Heart right ventricle (tissue), 16 donors: ENCODE results near the gene CMBL. TPM values are rescaled to one million over a fixed set of nuclear protein-coding genes. Genes with fewer than 3 reads are reported as not detected.

Experiments
- ATAC-seq, 8 donors: fragments of 200-7000 bp; cut with Tn5 transposase; one replicate each; pipeline ENCODE4 v1.9.1; 2020; ENCODE audit warnings: mild to moderate bottlenecking in 8 of 8, moderate library complexity in 8 of 8, moderate number of reproducible peaks in 1 of 8
- DNase-seq, 2 donors: peaks; one replicate each; pipeline ENCODE4 v3.0.0-alpha.2; 2020
- H3K27ac ChIP-seq, 10 donors: fragments of 200-600 bp; sonication (generic) in 2 of 10; one replicate each; pipeline versions ENCODE4 v1.5.0 to v1.8.0; 2020 to 2022; ENCODE audit warnings: mild to moderate bottlenecking in 3 of 10
- H3K27me3 ChIP-seq, 7 donors: fragments of 200-600 bp; one replicate each; pipeline ENCODE4 v1.8.0; 2021 to 2022; ENCODE audit warnings: mild to moderate bottlenecking in 2 of 7
- H3K36me3 ChIP-seq, 9 donors: fragments of 200-600 bp; sonication (generic) in 1 of 9; one replicate each; pipeline versions ENCODE4 v1.5.0 to v1.8.0; 2020 to 2022; ENCODE audit warnings: mild to moderate bottlenecking in 2 of 9
- H3K4me1 ChIP-seq, 9 donors: fragments of 200-600 bp; sonication (generic) in 1 of 9; one replicate each; pipeline versions ENCODE4 v1.5.0 to v1.8.0; 2020 to 2022; ENCODE audit warnings: mild to moderate bottlenecking in 4 of 9
- H3K4me3 ChIP-seq, 10 donors: fragments of 200-600 bp; sonication (generic) in 2 of 10; one replicate each; pipeline versions ENCODE4 v1.5.0 to v1.8.0; 2020 to 2022; ENCODE audit warnings: mild to moderate bottlenecking in 7 of 10, moderate library complexity in 2 of 10
- H3K9me3 ChIP-seq, 11 donors: fragments of 200-600 bp in 10 of 11; sonication (generic) in 2 of 11; one replicate each; pipeline versions ENCODE4 v1.5.0 to v1.8.0; 2013 to 2022; ENCODE audit warnings: mild to moderate bottlenecking in 2 of 11, control low read depth in 1 of 11, moderate library complexity in 1 of 11
- CTCF ChIP-seq, 9 donors: fragments of 200-600 bp; sonication (generic) in 2 of 9; IDR thresholded peaks; one replicate each; pipeline versions ENCODE4 v1.5.0 to v1.8.0; 2021 to 2022; ENCODE audit warnings: antibody characterized with exemption in 9 of 9, mild to moderate bottlenecking in 5 of 9, moderate library complexity in 1 of 9
- WGBS, 2 donors: extraction: QIAGEN DNeasy Blood & Tissue Kit; methylation state at CpG; one replicate each; pipeline ENCODE4 v1.1.7; 2013; ENCODE audit warnings: inconsistent platforms in 1 of 2; 5-methylcytosine and 5-hydroxymethylcytosine counted together
- intact Hi-C, 10 donors: fragments of 100-400 bp; cut with DNase I; formaldehyde crosslinking; loops; one replicate each; pipeline versions ENCODE4 v1.11.1 to v1.14.2; 2022
- polyA plus RNA-seq, 2 donors: library from polyadenylated mRNA; stranded (reverse); fragments of 200-250 nt; gene quantifications; one replicate each; pipeline ENCODE4 v1.2.3, GENCODE V29; 2013
- total RNA-seq, 10 donors: library from RNA; stranded (reverse); fragmentation: NEBNext Ultra II Directional in 3 of 10; extraction: Animal tissue kit (Norgen Biotek cat#: 25700) in 3 of 10; gene quantifications; one replicate each; pipeline versions ENCODE4 v1.2.1 to v1.2.4, GENCODE V29; 2021 to 2023
- donor health status: Arrhythmogenic right ventricular cardiomyopathy.
- donor health status: ischemic (EF 13 %, LVEDD 7.1; RV severe dilation, severe dysfunction).
- donor health status: healthy with polysubstance abuse.
- donor health status: DM: no; HTN: yes; CAD: no.
- donor health status: DM: no; HTN: no; CAD: no.
- donor health status: ischemic (EF 25% LVEDD 6.9; RV normal size, moderate dysfunction).
- donor health status: ischemic (EF 25% LVEDD 5.7; RV mildly dilated, moderate dysfunction).
- donor health status: healthy.
- donor health status: DM: yes; HTN: yes; CAD: no.
- donor health status: Ischemic cardiomyopathy.
- donor health status: ischemic (EF 35%, LVEDD 5.7; RV mildly dilated, moderate dysfunction).
- donor health status: nonischemic (EF 11% LVEDD 7.7; RV severe dilation, severe dysfunction).
- donor health status: DM: yes; HTN: yes; CAD: no.
- donor health status: PGD.
- donor health status: ischemic (EF 29% LVEDD 5.4; RV normal size, mild dysfunction).
- donor health status: nonischemic (EF 23%, LVEDD 6.1; RV moderate dilation, normal function).

The CMBL gene
- total and polyA plus RNA-seq, 12 donors = 12.0 to 53.4 (median 40.7) TPM

- WGBS, 2 donors = 88% methylated on average over 1 of the region's 1 CpG
- Histone ChIP-seq H3K9me3 (no peaks in the 10 kb centered on the region), H3K27ac (no peak overlapping the region), H3K27me3 (no peaks in the 10 kb centered on the region), H3K36me3 (peaks cover 0 to 9% (median 0%) of the 10 kb centered on the region in 9 donors), H3K4me1 (peaks cover under 1 to 14% (median 6%) of the 10 kb centered on the region in 9 donors), H3K4me3 (no peak overlapping the region)
- ATAC-seq (no peak), DNase-seq (no peak)
- intact Hi-C loops = no loop called here
- TF ChIP-seq CTCF (IDR thresholded peaks at IDR 0.05) = no peak
These were observed 64.0 kb downstream of the CMBL start for GRCh38 chr5:10243660-10244240.

- WGBS, 2 donors = 88 to 89% methylated on average over 8 of the region's 8 CpGs
- intact Hi-C loops = no loop called here
These were observed 72.4 kb downstream of the CMBL start for GRCh38 chr5:10235350-10235749.

GRCh38 chr5:10233505-10233904 is 74.2 kb downstream of the CMBL start:
- peaks cover 0 to 4% (median 0%) of the 10 kb centered on the region in 9 donors for H3K4me1 ChIP-seq
- ATAC-seq = no peak
- H3K9me3 ChIP-seq = no peaks in the 10 kb centered on the region
- 57 to 62% methylated on average over 7 of the region's 7 CpGs for WGBS, 2 donors
- no peak overlapping the region for H3K4me3 ChIP-seq
- no peaks in the 10 kb centered on the region for H3K27me3 ChIP-seq
- no peak overlapping the region for H3K27ac ChIP-seq
- intact Hi-C loops = no loop called here
- DNase-seq = no peak
- peak in 5 of 9 donors; percentile 23 to 43 (median 32) for TF ChIP-seq CTCF (IDR thresholded peaks at IDR 0.05)
- H3K36me3 ChIP-seq = peaks cover 0 to 78% (median 7%) of the 10 kb centered on the region in 9 donors

More at GRCh38 chr5:10235350-10235749, 72.4 kb downstream of the CMBL start:
- TF ChIP-seq CTCF (IDR thresholded peaks at IDR 0.05) = no peak
- no peaks in the 10 kb centered on the region for H3K4me1 ChIP-seq
- H3K36me3 ChIP-seq = peaks cover 0 to 74% (median 7%) of the 10 kb centered on the region in 9 donors
- H3K9me3 ChIP-seq = no peaks in the 10 kb centered on the region
- no peaks in the 10 kb centered on the region for H3K27me3 ChIP-seq
- H3K4me3 ChIP-seq = no peak overlapping the region
- no peak overlapping the region for H3K27ac ChIP-seq
- no peak for ATAC-seq
- DNase-seq = no peak

GRCh38 chr5:10233011-10233410 is 74.7 kb downstream of the CMBL start:
- H3K36me3 ChIP-seq = peaks cover 0 to 73% (median 4%) of the 10 kb centered on the region in 9 donors
- ATAC-seq (no peak), DNase-seq (no peak)
- no peak overlapping the region for H3K4me3 ChIP-seq
- intact Hi-C loops = no loop called here
- peaks cover 0 to 4% (median 0%) of the 10 kb centered on the region in 9 donors for H3K4me1 ChIP-seq
- no peaks in the 10 kb centered on the region for H3K27me3 ChIP-seq
- H3K27ac ChIP-seq = no peak overlapping the region
- WGBS, 2 donors = 82 to 91% methylated on average over 7 of the region's 7 CpGs
- H3K9me3 ChIP-seq = no peaks in the 10 kb centered on the region
- no peak for TF ChIP-seq CTCF (IDR thresholded peaks at IDR 0.05)
